ENCODE measurements around the gene DNAJC3. TPM values are rescaled to one million over a fixed set of nuclear protein-coding genes. Genes with fewer than 3 reads are reported as not detected.

The DNAJC3 gene
- total and polyA plus RNA-seq, 9 of the 15 experiments (the other 6 are each of a cell fraction or from before 2014, with no cell fraction given): 7.8 to 21.8 (median 10.4) TPM

DNA sequence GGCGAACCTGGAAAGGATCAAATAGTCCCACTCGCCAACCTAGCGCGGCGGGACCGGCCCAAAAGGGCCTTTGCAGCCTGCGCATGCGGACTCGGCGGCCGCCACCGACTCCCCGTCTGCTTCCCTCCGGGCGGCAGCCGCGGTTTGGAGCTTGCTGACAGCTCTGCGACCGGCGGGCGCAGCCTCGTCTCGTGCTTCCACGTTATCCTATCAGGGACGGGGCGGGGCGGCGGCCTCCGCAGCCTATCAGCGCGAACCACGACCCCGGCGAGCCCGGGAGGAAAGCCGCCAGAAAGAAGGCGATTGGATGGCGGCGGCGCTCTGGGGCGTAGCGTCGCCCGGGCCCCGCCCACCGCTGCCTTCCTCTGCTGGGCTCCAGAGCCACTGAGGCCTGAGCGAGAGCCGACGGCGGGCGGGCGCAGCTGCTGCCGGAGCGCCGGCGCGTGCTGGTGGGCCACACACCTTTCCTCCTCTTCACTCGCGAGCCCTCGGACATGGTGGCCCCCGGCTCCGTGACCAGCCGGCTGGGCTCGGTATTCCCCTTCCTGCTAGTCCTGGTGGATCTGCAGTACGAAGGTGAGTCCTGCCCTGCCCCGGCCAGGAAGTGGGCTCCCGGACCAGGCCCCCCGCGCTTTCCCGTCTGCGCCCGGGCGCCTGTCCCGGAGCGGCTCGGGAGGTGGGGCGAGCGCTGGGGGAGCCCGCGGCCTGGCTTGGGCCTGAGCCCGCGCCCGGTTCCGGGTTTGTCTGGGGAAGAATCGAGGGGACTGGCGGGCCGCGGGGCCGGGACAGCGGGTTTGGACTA lies at the start of gene DNAJC3 (continued):
- TF ChIP-seq, protein P1, sequence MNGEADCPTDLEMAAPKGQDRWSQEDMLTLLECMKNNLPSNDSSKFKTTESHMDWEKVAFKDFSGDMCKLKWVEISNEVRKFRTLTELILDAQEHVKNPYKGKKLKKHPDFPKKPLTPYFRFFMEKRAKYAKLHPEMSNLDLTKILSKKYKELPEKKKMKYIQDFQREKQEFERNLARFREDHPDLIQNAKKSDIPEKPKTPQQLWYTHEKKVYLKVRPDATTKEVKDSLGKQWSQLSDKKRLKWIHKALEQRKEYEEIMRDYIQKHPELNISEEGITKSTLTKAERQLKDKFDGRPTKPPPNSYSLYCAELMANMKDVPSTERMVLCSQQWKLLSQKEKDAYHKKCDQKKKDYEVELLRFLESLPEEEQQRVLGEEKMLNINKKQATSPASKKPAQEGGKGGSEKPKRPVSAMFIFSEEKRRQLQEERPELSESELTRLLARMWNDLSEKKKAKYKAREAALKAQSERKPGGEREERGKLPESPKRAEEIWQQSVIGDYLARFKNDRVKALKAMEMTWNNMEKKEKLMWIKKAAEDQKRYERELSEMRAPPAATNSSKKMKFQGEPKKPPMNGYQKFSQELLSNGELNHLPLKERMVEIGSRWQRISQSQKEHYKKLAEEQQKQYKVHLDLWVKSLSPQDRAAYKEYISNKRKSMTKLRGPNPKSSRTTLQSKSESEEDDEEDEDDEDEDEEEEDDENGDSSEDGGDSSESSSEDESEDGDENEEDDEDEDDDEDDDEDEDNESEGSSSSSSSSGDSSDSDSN (IDR thresholded peaks at IDR 0.05; ENCODE audit: borderline replicate concordance in 1 of 2, low read depth in 2 of 2, low read length in 2 of 2): peak; percentile 62 to 75; a peak in 2 of 4 replicates
- no peak for TF ChIP-seq ETS2 (tag; IDR thresholded peaks at IDR 0.05; ENCODE audit: borderline replicate concordance, poor library complexity, severe bottlenecking)
- no peak for TF ChIP-seq NCOA1 (IDR thresholded peaks at IDR 0.05; ENCODE audit: low read depth)
- peak; percentile 52; the same call in 1 of the 2 replicates for TF ChIP-seq MTA3 (IDR thresholded peaks at IDR 0.05; ENCODE audit: borderline replicate concordance)
- TF ChIP-seq HNRNPLL (IDR thresholded peaks at IDR 0.05; ENCODE audit: low read depth, low read length, poor library complexity, severe bottlenecking): peak; percentile 68
- TF ChIP-seq POLR2AphosphoS5 (IDR thresholded peaks at IDR 0.05; ENCODE audit: control insufficient read depth, insufficient read depth, low read depth, low read length): peak; percentile 75
- TF ChIP-seq, protein P2, sequence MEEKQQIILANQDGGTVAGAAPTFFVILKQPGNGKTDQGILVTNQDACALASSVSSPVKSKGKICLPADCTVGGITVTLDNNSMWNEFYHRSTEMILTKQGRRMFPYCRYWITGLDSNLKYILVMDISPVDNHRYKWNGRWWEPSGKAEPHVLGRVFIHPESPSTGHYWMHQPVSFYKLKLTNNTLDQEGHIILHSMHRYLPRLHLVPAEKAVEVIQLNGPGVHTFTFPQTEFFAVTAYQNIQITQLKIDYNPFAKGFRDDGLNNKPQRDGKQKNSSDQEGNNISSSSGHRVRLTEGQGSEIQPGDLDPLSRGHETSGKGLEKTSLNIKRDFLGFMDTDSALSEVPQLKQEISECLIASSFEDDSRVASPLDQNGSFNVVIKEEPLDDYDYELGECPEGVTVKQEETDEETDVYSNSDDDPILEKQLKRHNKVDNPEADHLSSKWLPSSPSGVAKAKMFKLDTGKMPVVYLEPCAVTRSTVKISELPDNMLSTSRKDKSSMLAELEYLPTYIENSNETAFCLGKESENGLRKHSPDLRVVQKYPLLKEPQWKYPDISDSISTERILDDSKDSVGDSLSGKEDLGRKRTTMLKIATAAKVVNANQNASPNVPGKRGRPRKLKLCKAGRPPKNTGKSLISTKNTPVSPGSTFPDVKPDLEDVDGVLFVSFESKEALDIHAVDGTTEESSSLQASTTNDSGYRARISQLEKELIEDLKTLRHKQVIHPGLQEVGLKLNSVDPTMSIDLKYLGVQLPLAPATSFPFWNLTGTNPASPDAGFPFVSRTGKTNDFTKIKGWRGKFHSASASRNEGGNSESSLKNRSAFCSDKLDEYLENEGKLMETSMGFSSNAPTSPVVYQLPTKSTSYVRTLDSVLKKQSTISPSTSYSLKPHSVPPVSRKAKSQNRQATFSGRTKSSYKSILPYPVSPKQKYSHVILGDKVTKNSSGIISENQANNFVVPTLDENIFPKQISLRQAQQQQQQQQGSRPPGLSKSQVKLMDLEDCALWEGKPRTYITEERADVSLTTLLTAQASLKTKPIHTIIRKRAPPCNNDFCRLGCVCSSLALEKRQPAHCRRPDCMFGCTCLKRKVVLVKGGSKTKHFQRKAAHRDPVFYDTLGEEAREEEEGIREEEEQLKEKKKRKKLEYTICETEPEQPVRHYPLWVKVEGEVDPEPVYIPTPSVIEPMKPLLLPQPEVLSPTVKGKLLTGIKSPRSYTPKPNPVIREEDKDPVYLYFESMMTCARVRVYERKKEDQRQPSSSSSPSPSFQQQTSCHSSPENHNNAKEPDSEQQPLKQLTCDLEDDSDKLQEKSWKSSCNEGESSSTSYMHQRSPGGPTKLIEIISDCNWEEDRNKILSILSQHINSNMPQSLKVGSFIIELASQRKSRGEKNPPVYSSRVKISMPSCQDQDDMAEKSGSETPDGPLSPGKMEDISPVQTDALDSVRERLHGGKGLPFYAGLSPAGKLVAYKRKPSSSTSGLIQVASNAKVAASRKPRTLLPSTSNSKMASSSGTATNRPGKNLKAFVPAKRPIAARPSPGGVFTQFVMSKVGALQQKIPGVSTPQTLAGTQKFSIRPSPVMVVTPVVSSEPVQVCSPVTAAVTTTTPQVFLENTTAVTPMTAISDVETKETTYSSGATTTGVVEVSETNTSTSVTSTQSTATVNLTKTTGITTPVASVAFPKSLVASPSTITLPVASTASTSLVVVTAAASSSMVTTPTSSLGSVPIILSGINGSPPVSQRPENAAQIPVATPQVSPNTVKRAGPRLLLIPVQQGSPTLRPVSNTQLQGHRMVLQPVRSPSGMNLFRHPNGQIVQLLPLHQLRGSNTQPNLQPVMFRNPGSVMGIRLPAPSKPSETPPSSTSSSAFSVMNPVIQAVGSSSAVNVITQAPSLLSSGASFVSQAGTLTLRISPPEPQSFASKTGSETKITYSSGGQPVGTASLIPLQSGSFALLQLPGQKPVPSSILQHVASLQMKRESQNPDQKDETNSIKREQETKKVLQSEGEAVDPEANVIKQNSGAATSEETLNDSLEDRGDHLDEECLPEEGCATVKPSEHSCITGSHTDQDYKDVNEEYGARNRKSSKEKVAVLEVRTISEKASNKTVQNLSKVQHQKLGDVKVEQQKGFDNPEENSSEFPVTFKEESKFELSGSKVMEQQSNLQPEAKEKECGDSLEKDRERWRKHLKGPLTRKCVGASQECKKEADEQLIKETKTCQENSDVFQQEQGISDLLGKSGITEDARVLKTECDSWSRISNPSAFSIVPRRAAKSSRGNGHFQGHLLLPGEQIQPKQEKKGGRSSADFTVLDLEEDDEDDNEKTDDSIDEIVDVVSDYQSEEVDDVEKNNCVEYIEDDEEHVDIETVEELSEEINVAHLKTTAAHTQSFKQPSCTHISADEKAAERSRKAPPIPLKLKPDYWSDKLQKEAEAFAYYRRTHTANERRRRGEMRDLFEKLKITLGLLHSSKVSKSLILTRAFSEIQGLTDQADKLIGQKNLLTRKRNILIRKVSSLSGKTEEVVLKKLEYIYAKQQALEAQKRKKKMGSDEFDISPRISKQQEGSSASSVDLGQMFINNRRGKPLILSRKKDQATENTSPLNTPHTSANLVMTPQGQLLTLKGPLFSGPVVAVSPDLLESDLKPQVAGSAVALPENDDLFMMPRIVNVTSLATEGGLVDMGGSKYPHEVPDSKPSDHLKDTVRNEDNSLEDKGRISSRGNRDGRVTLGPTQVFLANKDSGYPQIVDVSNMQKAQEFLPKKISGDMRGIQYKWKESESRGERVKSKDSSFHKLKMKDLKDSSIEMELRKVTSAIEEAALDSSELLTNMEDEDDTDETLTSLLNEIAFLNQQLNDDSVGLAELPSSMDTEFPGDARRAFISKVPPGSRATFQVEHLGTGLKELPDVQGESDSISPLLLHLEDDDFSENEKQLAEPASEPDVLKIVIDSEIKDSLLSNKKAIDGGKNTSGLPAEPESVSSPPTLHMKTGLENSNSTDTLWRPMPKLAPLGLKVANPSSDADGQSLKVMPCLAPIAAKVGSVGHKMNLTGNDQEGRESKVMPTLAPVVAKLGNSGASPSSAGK (IDR thresholded peaks at IDR 0.05): peak; percentile 93
- TF ChIP-seq, protein P3, sequence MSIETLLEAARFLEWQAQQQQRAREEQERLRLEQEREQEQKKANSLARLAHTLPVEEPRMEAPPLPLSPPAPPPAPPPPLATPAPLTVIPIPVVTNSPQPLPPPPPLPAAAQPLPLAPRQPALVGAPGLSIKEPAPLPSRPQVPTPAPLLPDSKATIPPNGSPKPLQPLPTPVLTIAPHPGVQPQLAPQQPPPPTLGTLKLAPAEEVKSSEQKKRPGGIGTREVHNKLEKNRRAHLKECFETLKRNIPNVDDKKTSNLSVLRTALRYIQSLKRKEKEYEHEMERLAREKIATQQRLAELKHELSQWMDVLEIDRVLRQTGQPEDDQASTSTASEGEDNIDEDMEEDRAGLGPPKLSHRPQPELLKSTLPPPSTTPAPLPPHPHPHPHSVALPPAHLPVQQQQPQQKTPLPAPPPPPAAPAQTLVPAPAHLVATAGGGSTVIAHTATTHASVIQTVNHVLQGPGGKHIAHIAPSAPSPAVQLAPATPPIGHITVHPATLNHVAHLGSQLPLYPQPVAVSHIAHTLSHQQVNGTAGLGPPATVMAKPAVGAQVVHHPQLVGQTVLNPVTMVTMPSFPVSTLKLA (conservative IDR thresholded peaks at IDR 0.05): peak; percentile 83 to 87
- no peak for TF ChIP-seq NFRKB (IDR thresholded peaks at IDR 0.05; ENCODE audit: low read depth)

Measured in K562 (cell line).